Activated CD4-positive, CD25-positive, alpha-beta regulatory T cell treated with anti-CD3 and anti-CD28 coated beads, Interleukin-2, amount 50 U/mL, for 72 hours (primary cell): ENCODE data around the gene HOXD10.

ENCODE experiments used
- DNase-seq: peaks from one replicate; pipeline ENCODE4 v3.0.0; 2021

HOXD10 gene

GRCh38 chr2:176123411-176124109 lies 7.0 kb downstream of the HOXD10 start:
- DNase-seq = no peak

GRCh38 chr2:176124110-176124946 lies 7.8 kb downstream of the HOXD10 start:
- DNase-seq = no peak

- no peak for DNase-seq
Measured at GRCh38 chr2:176124947-176125771, 8.6 kb downstream of the HOXD10 start.

GRCh38 chr2:176125772-176126054 lies 9.1 kb downstream of the HOXD10 start:
- DNase-seq = no peak

GRCh38 chr2:176126929-176127773 lies 10.6 kb downstream of the HOXD10 start:
- peak; percentile 67 for DNase-seq

GRCh38 chr2:176127774-176128072 lies 11.1 kb downstream of the HOXD10 start:
- DNase-seq = no peak

GRCh38 chr2:176128172-176128981 lies 11.8 kb downstream of the HOXD10 start:
- no peak for DNase-seq

GRCh38 chr2:176128982-176129796 lies 12.6 kb downstream of the HOXD10 start, which contains the start of gene HOXD8:
Gene HOXD8 (plus strand): TSS chr2:176129705. CDS start chr2:176130367, 662 bp downstream.
- no peak for DNase-seq

GRCh38 chr2:176129813-176130146 lies 13.2 kb downstream of the HOXD10 start:
- DNase-seq = no peak

GRCh38 chr2:176130147-176130956 lies 13.8 kb downstream of the HOXD10 start:
- DNase-seq = no peak

- no peak for DNase-seq
Measured at GRCh38 chr2:176130957-176131847, 14.6 kb downstream of the HOXD10 start.

GRCh38 chr2:176131848-176132158 lies 15.2 kb downstream of the HOXD10 start:
- DNase-seq = no peak

GRCh38 chr2:176132205-176133171 lies 15.9 kb downstream of the HOXD10 start:
- no peak for DNase-seq

GRCh38 chr2:176133389-176133788 lies 16.8 kb downstream of the HOXD10 start:
- DNase-seq = no peak

- DNase-seq = no peak
Measured at GRCh38 chr2:176134035-176134434, 17.5 kb downstream of the HOXD10 start.

GRCh38 chr2:176135035-176135440 lies 18.5 kb downstream of the HOXD10 start:
- no peak for DNase-seq

GRCh38 chr2:176136374-176137251 lies 20.0 kb downstream of the HOXD10 start:
- DNase-seq = no peak
